Kidney (tissue), 14 donors: ENCODE results near the gene MYOD1. TPM values are rescaled to one million over a fixed set of nuclear protein-coding genes. Genes with fewer than 3 reads are reported as not detected.

Source experiments
- DNase-seq, 5 donors: peaks; one replicate each; pipeline ENCODE4 v3.0.0-alpha.2; 2013 to 2020
- FAIRE-seq: peaks from 2 replicates; lab custom pipeline; 2012; peaks lifted over from hg19 to GRCh38; lab: Jason Lieb, UNC
- H3K27ac ChIP-seq, 2 donors: one replicate each; pipeline ENCODE4 v1.7.0; 2013; ENCODE audit warnings: low read depth in 2 of 2, low read length in 2 of 2, inconsistent platforms in 1 of 2
- H3K27me3 ChIP-seq: one replicate; pipeline ENCODE4 v1.7.1; 2013; ENCODE audit warnings: low read length, inconsistent platforms; ENCODE audit not compliant: control insufficient read depth, insufficient read depth
- H3K36me3 ChIP-seq, 3 donors: one replicate each; pipeline versions ENCODE4 v1.7.0 to v1.7.1; 2013; ENCODE audit warnings: low read length in 3 of 3, control low read depth in 1 of 3, inconsistent platforms in 1 of 3; ENCODE audit not compliant: insufficient read depth in 3 of 3, control insufficient read depth in 2 of 3
- H3K4me1 ChIP-seq, 3 donors: one replicate each; pipeline versions ENCODE4 v1.7.0 to v1.7.1; 2013; ENCODE audit warnings: low read length in 3 of 3, inconsistent platforms in 1 of 3, low read depth in 1 of 3; ENCODE audit not compliant: control insufficient read depth in 2 of 3, insufficient read depth in 2 of 3
- H3K4me3 ChIP-seq, 3 donors: one replicate each; pipeline versions ENCODE4 v1.7.0 to v1.8.1; 2013; ENCODE audit warnings: low read length in 3 of 3, control low read depth in 1 of 3, inconsistent platforms in 1 of 3
- H3K9ac ChIP-seq, 3 donors: one replicate each; pipeline versions ENCODE4 v1.7.0 to v1.7.1; 2013; ENCODE audit warnings: low read length in 3 of 3, control low read depth in 1 of 3, inconsistent platforms in 1 of 3
- H3K9me3 ChIP-seq, 3 donors: one replicate each; pipeline versions ENCODE4 v1.7.0 to v1.7.1; 2013; ENCODE audit warnings: low read length in 3 of 3, control low read depth in 1 of 3, inconsistent platforms in 1 of 3; ENCODE audit not compliant: control insufficient read depth in 2 of 3, insufficient read depth in 1 of 3
- intact Hi-C: fragments of 100-400 bp; cut with DNase I; formaldehyde crosslinking; loops from one replicate; pipeline ENCODE4 v1.11.1; 2022
- polyA plus RNA-seq: library from polyadenylated mRNA; stranded (reverse); fragments of 350-450 nt; fragmentation: Illumina TruSeq; extraction: RNeasy Lipid Tissue Mini Kit (QIAGEN cat#74804); gene quantifications from one replicate; pipeline ENCODE4 v1.2.3, GENCODE V29; 2014; ENCODE audit warnings: low read depth, low replicate concordance; ENCODE audit not compliant: insufficient read depth
- total RNA-seq: library from RNA; stranded (reverse); fragmentation: NEBNext Ultra II Directional; extraction: Animal tissue kit (Norgen Biotek cat#: 25700); gene quantifications from one replicate; pipeline ENCODE4 v1.2.1, GENCODE V29; 2021
- TF ChIP-seq, protein P1 (sequence below): IDR thresholded peaks from 3 replicates; pipeline ENCODE4 v1.5.1; 2012; ENCODE audit warnings: mild to moderate bottlenecking, moderate library complexity, borderline replicate concordance; ENCODE audit not compliant: insufficient read depth; ENCODE audit errors: extremely low read depth
- donor health status: control.
- donor health status: control.
- donor health status: control.
- donor health status: control.
- donor health status: control.
- donor health status: DM: yes; HTN: yes; CAD: no.
- donor health status: Normal renal cell carcinoma (clear cell type).

The MYOD1 gene
- total and polyA plus RNA-seq, 2 donors from 2014 or later: not detected

DNA sequence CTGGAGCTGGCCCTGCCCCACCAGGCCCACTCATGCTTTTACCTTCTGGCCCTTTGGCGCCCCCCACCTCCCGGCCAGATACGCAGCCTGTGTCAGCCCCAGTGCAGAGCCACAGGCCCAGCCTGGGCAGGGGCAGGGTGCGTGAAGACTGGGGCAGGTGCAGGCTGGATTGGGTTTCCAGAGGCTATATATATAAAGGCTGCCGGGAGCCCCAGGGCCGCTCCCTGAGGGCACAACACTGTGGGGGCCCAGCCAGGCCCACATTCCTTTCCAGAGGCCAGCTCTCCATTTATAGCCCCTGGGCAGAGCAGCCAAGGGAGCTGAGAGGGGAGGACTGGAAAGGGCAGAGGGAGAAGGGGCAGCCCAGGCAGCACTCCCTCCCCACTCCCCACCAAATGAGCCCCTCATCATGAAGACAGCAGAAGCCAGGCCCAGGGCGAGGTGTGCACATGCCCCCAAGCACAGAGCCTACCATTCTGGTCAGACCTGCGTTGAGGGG, 5.0 kb upstream of the MYOD1 start:
- Histone ChIP-seq H3K9me3 (no peaks in the 10 kb centered on the region), H3K4me1 (no peaks in the 10 kb centered on the region), H3K4me3 (no peak overlapping the region), H3K27me3 (peaks cover 24% of the 10 kb centered on the region), H3K36me3 (no peaks in the 10 kb centered on the region), H3K27ac (no peak overlapping the region), H3K9ac (no peak overlapping the region)
- FAIRE-seq (no peak), DNase-seq (no peak)
- TF ChIP-seq, protein P1, sequence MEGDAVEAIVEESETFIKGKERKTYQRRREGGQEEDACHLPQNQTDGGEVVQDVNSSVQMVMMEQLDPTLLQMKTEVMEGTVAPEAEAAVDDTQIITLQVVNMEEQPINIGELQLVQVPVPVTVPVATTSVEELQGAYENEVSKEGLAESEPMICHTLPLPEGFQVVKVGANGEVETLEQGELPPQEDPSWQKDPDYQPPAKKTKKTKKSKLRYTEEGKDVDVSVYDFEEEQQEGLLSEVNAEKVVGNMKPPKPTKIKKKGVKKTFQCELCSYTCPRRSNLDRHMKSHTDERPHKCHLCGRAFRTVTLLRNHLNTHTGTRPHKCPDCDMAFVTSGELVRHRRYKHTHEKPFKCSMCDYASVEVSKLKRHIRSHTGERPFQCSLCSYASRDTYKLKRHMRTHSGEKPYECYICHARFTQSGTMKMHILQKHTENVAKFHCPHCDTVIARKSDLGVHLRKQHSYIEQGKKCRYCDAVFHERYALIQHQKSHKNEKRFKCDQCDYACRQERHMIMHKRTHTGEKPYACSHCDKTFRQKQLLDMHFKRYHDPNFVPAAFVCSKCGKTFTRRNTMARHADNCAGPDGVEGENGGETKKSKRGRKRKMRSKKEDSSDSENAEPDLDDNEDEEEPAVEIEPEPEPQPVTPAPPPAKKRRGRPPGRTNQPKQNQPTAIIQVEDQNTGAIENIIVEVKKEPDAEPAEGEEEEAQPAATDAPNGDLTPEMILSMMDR: no peak
- intact Hi-C loops: no loop called here

DNA sequence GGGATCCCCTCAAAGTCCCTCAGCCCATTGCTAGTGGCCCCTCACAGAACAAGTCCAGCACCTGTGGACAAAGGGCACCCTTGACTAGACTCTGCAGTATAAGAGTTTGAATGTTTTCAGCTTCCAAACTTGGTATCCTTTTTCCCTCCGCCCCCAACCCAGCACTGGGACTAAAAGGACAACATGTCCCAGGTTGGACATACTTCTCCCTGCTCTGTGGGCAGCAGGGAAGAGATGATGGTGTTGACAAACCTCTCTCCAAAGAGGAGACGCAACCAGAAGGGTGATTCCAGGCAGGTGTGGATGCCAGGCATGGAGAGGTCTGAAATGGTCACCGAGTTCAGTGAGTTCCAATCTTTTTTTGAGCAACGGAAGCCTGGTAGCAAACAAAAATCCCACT, 4.5 kb upstream of the MYOD1 start:
- H3K36me3 ChIP-seq: no peaks in the 10 kb centered on the region
- peaks cover 24% of the 10 kb centered on the region for H3K27me3 ChIP-seq
- H3K4me3 ChIP-seq: no peak overlapping the region
- peaks cover 0 to 3% (median 0%) of the 10 kb centered on the region in 3 donors for H3K4me1 ChIP-seq
- H3K9me3 ChIP-seq: no peaks in the 10 kb centered on the region
- TF ChIP-seq, protein P1: no peak
- DNase-seq (no peak), FAIRE-seq (no peak)
- intact Hi-C loops: no loop called here
- H3K9ac ChIP-seq: no peak overlapping the region
- H3K27ac ChIP-seq: no peak overlapping the region

DNA sequence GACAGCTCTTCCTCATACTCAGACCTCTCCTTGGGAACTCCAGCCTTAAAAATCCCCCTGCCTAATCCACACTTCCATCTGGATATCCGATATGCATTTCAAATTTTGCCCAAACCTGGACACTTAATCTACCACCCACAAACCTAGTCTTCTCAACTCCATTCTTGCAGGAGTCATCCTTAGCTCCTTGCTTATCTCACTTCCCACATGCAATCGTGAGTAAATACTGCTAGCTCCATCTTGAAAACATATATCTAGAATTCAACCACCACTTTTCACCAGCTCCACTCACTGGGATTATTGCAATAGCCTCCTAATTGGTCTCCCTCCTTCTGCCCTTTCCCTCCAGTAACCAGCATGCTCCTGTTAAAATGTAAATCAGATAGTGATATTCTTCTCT, 2.6 kb upstream of the MYOD1 start:
- peaks cover 0 to 17% (median 0%) of the 10 kb centered on the region in 3 donors for H3K4me1 ChIP-seq
- DNase-seq (no peak), FAIRE-seq (no peak)
- H3K9ac ChIP-seq: no peak overlapping the region
- H3K9me3 ChIP-seq: no peaks in the 10 kb centered on the region
- TF ChIP-seq, protein P1: no peak
- peaks cover 23% of the 10 kb centered on the region for H3K27me3 ChIP-seq
- H3K4me3 ChIP-seq: no peak overlapping the region
- intact Hi-C loops: no loop called here
- no peak overlapping the region for H3K27ac ChIP-seq
- H3K36me3 ChIP-seq: no peaks in the 10 kb centered on the region

GRCh38 chr11:17718015-17718414, 1.4 kb upstream of the MYOD1 start:
- intact Hi-C loops: no loop called here
- H3K4me3 ChIP-seq: no peak overlapping the region
- H3K27ac ChIP-seq: no peak overlapping the region
- no peak overlapping the region for H3K9ac ChIP-seq
- no peaks in the 10 kb centered on the region for H3K9me3 ChIP-seq
- no peak for FAIRE-seq
- no peak for DNase-seq
- TF ChIP-seq, protein P1: no peak
- H3K27me3 ChIP-seq: peaks cover 32% of the 10 kb centered on the region
- no peaks in the 10 kb centered on the region for H3K36me3 ChIP-seq
- peaks cover 0 to 17% (median 0%) of the 10 kb centered on the region in 3 donors for H3K4me1 ChIP-seq
